ENCODE data around the gene ADCY1.

GRCh38 chr7:45703911-45704682 lies 129.9 kb downstream of the ADCY1 start:
- no peak for TF ChIP-seq CTCF (IDR thresholded peaks at IDR 0.05; ENCODE audit: low read depth, low read length, missing input control)
- TF ChIP-seq YY1 (IDR thresholded peaks at IDR 0.05) = no peak
- no peak for TF ChIP-seq HNF4G (IDR thresholded peaks at IDR 0.05)
- no peak for TF ChIP-seq JUND (IDR thresholded peaks at IDR 0.05)
- no peak for TF ChIP-seq REST (IDR thresholded peaks at IDR 0.05)

Data from liver (tissue), 3 donors.